Parathyroid adenoma (tissue), 2 donors: ENCODE measurements around the gene CADM2.

Experiments used
- H2AFZ ChIP-seq: fragments of 300-600 bp; sonication (generic); one replicate; pipeline ENCODE4 v1.7.0; 2017; ENCODE audit warnings: antibody characterized with exemption, mild to moderate bottlenecking
- H3K27ac ChIP-seq: fragments of 300-600 bp; sonication (generic); one replicate; pipeline ENCODE4 v1.7.0; 2017
- H3K27me3 ChIP-seq: fragments of 300-600 bp; sonication (generic); one replicate; pipeline ENCODE4 v1.7.0; 2017; ENCODE audit warnings: low read length; ENCODE audit not compliant: control insufficient read depth, insufficient read depth
- H3K36me3 ChIP-seq: fragments of 300-600 bp; sonication (generic); one replicate; pipeline ENCODE4 v1.7.0; 2017; ENCODE audit warnings: low read length; ENCODE audit not compliant: control insufficient read depth, insufficient read depth
- H3K4me1 ChIP-seq: fragments of 300-600 bp; sonication (generic); one replicate; pipeline ENCODE4 v1.7.0; 2017; ENCODE audit warnings: control low read depth
- H3K4me2 ChIP-seq: fragments of 300-600 bp; sonication (generic); one replicate; pipeline ENCODE4 v1.7.0; 2017; ENCODE audit warnings: low read length
- H3K4me3 ChIP-seq: fragments of 300-600 bp; sonication (generic); one replicate; pipeline ENCODE4 v1.7.0; 2017; ENCODE audit warnings: low read depth, low read length
- H3K79me2 ChIP-seq: fragments of 300-600 bp; sonication (generic); one replicate; pipeline ENCODE4 v1.7.0; 2017; ENCODE audit warnings: control low read depth
- H3K9ac ChIP-seq: fragments of 300-600 bp; sonication (generic); one replicate; pipeline ENCODE4 v1.7.0; 2017; ENCODE audit warnings: mild to moderate bottlenecking
- H3K9me3 ChIP-seq: fragments of 300-600 bp; sonication (generic); one replicate; pipeline ENCODE4 v1.7.0; 2017; ENCODE audit warnings: low read length; ENCODE audit not compliant: control insufficient read depth
- TF ChIP-seq, protein P1 (sequence below): fragments of 300-600 bp; sonication (generic); IDR thresholded peaks from one replicate; pipeline ENCODE4 v1.7.0; 2017; ENCODE audit warnings: antibody characterized with exemption, mild to moderate bottlenecking
- donor health status: primary hyperparathyroidism.

The CADM2 gene

DNA sequence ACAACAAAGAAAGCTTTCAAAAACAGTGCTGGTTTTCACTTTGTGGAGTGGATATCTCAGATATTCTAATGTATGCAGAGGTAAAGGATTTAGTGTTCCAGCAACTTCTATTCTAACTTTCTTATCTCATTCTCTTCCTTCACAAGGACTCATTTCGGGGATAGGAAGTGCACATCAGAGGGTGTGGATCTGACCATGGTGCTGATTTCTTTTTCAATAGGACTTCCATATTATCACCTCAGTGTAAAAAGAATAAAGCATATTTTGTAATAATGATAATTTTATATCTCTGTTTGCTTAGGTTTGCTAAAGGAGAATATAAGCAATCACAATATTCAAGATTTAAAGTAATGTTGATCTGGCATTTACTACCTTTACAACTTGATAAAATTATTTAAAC is 12.5 kb upstream of the CADM2 start:
- H3K4me3 ChIP-seq: no peak overlapping the region
- no peaks in the 10 kb centered on the region for H3K36me3 ChIP-seq
- no peaks in the 10 kb centered on the region for H3K79me2 ChIP-seq
- H3K9ac ChIP-seq: no peak overlapping the region
- no peaks in the 10 kb centered on the region for H3K4me1 ChIP-seq
- H3K9me3 ChIP-seq: no peaks in the 10 kb centered on the region
- H3K27me3 ChIP-seq: no peaks in the 10 kb centered on the region
- TF ChIP-seq, protein P1, sequence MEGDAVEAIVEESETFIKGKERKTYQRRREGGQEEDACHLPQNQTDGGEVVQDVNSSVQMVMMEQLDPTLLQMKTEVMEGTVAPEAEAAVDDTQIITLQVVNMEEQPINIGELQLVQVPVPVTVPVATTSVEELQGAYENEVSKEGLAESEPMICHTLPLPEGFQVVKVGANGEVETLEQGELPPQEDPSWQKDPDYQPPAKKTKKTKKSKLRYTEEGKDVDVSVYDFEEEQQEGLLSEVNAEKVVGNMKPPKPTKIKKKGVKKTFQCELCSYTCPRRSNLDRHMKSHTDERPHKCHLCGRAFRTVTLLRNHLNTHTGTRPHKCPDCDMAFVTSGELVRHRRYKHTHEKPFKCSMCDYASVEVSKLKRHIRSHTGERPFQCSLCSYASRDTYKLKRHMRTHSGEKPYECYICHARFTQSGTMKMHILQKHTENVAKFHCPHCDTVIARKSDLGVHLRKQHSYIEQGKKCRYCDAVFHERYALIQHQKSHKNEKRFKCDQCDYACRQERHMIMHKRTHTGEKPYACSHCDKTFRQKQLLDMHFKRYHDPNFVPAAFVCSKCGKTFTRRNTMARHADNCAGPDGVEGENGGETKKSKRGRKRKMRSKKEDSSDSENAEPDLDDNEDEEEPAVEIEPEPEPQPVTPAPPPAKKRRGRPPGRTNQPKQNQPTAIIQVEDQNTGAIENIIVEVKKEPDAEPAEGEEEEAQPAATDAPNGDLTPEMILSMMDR: no peak
- no peak overlapping the region for H2AFZ ChIP-seq
- no peak overlapping the region for H3K4me2 ChIP-seq
- no peak overlapping the region for H3K27ac ChIP-seq

DNA sequence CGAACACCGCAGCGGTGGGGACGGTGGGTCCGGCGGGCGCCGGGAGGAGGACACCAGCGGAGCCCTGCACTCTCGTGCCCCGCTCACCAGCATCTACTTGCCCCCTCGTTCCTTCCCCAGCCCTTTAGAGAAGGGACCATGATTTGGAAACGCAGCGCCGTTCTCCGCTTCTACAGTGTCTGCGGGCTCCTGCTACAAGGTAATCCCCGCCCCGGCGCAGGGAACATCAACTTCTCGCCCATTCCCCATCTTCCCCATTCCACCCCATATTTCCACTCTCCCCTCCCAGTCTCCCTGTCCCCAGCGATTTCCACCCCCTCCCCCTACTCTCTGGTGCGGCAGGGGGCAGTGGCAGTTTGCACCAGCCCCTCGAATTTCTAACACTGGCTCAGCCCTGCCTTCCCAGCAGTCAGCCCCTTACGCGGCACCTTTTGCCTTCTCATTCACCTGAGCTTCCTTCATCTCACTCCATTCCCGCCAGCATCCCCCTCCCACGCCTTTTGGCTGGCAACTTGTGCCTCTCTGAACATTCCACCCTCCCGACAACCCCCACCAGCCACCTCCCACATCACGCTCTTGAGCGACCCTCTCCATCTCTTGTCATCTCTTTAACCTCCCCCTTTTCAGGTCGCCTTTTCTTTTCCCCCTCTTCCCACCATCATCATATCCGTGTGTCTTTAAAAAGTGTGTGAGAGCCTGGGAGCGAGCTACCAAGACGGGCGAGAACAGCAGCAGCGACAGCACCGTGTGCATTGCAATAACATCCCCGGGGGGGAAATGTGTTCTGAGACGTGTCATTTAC is 882 bp downstream of the CADM2 start:
- H3K27ac ChIP-seq: no peak overlapping the region
- peak overlapping the region; percentile 82 for H3K4me3 ChIP-seq
- H3K36me3 ChIP-seq: no peaks in the 10 kb centered on the region
- H3K4me1 ChIP-seq: no peaks in the 10 kb centered on the region
- no peak overlapping the region for H3K9ac ChIP-seq
- H2AFZ ChIP-seq: peak overlapping the region; percentile 84
- no peaks in the 10 kb centered on the region for H3K79me2 ChIP-seq
- TF ChIP-seq, protein P1: no peak
- H3K27me3 ChIP-seq: no peaks in the 10 kb centered on the region
- H3K9me3 ChIP-seq: no peaks in the 10 kb centered on the region
- peak overlapping the region; percentile 80 for H3K4me2 ChIP-seq

DNA sequence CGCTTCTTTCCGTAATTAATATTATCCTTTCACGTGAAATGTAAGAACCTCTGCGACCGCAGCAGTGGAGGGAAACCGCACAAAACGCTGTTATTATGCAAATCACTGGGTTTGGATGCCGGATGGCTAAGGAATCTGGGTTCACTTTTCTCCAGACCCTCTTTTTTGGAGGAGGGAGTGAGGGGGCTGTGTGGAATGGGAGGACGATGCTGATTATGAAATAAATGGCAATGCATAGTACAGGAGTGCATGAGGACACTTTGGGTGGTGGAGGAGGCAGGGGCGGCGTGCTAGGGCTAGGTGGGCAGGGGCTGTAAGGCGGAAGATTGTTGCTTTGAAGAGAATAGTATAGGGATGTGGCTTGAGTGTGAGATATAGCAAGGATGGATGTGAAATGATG is 1.8 kb downstream of the CADM2 start:
- Histone ChIP-seq H3K27ac (no peak overlapping the region), H3K4me3 (no peak overlapping the region), H3K4me1 (no peaks in the 10 kb centered on the region), H3K9ac (no peak overlapping the region), H3K9me3 (no peaks in the 10 kb centered on the region), H3K27me3 (no peaks in the 10 kb centered on the region), H3K36me3 (no peaks in the 10 kb centered on the region), H2AFZ (no peak overlapping the region), H3K4me2 (no peak overlapping the region), H3K79me2 (no peaks in the 10 kb centered on the region)
- TF ChIP-seq, protein P1: no peak

DNA sequence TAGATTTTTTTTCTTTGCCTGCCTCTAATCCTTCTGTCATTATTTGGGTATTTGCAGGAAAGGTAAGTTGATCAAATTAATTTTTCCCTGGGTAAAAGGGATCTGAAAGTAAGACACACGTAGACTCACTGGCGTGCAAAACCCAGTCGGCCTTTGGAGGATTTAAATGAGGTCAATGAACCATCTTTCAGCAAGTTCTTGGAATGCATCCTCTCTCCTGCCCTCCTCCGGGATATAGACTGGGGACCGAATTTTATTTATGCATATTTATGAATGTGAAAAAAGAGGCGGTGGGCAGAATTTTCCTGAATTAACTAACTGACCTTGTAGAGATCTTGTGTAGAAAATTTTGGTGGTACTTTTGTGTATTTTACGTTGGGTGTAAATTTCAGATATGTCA is 2.2 kb downstream of the CADM2 start:
- Histone ChIP-seq H3K9ac (no peak overlapping the region), H3K36me3 (no peaks in the 10 kb centered on the region), H3K4me1 (no peaks in the 10 kb centered on the region), H3K27me3 (no peaks in the 10 kb centered on the region), H3K9me3 (no peaks in the 10 kb centered on the region), H3K27ac (no peak overlapping the region), H2AFZ (no peak overlapping the region), H3K4me2 (no peak overlapping the region), H3K4me3 (no peak overlapping the region), H3K79me2 (no peaks in the 10 kb centered on the region)
- TF ChIP-seq, protein P1: no peak
